Lower leg skin (tissue), 4 donors: ENCODE data around the gene DRD2. TPM values are rescaled to one million over a fixed set of nuclear protein-coding genes. Genes with fewer than 3 reads are reported as not detected.

Source experiments
- DNase-seq, 2 donors: peaks; one replicate each; pipeline ENCODE4 v3.0.0-alpha.2; 2019; ENCODE audit warnings: low spot score in 2 of 2
- H3K4me3 ChIP-seq: fragments of 200-600 bp; sonication (generic); 2 replicates; pipeline ENCODE4 v1.5.1; 2017; ENCODE audit warnings: mild to moderate bottlenecking, low read depth; ENCODE audit not compliant: poor library complexity, severe bottlenecking
- POLR2A ChIP-seq, 2 donors: fragments of 450-650 bp; IDR thresholded peaks; one replicate each; pipeline ENCODE4 v1.6.1; 2016 to 2017; ENCODE audit warnings: antibody characterized with exemption in 2 of 2, mild to moderate bottlenecking in 1 of 2, moderate library complexity in 1 of 2
- WGBS, 2 donors: methylation state at CpG; one replicate each; pipeline ENCODE4 v1.1.5; 2018; 5-methylcytosine and 5-hydroxymethylcytosine counted together
- intact Hi-C: fragments of 100-400 bp; cut with DNase I; formaldehyde crosslinking; loops from one replicate; pipeline ENCODE4 v1.15.0; 2023; ENCODE audit warnings: low total_unique reads
- total RNA-seq, 4 donors: library from RNA; depleted of rRNA; stranded (reverse); fragments of >200 nt; gene quantifications; one replicate each; pipeline ENCODE4 v1.1.0, GENCODE V29; 2016
- TF ChIP-seq, protein P1 (sequence below), 3 donors: fragments of 450-650 bp; IDR thresholded peaks; one replicate each; pipeline ENCODE4 v1.5.1; 2016; ENCODE audit warnings: antibody characterized with exemption in 3 of 3, mild to moderate bottlenecking in 3 of 3, moderate library complexity in 2 of 3

Gene DRD2
- total RNA-seq, 4 donors from 2014 or later, result 0.11 to 0.81 (median 0.22) TPM; not detected in 1

DNA sequence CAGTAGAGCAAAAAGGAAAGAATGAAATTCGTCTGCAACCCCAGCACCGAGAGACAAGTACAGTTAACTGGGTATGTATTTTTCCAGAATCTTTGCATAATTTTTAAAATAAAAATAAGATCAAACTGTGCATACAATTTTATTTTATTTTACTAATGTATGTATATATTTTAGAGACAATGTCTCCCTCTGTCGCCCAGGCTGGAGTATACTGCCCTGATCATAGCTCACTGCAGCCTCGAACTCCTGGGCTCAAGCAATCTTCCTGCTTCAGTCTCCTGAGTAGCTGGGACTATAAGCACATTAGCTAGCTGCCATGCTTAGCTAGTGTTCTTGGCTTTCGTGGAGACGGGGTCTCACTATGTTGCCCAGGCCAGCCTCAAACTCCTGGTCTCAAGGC lies 18.8 kb upstream of the DRD2 start:
- H3K4me3 ChIP-seq, result no peak overlapping the region
- DNase-seq, result no peak
- TF ChIP-seq POLR2A (IDR thresholded peaks at IDR 0.05), result no peak
- TF ChIP-seq, protein P1, sequence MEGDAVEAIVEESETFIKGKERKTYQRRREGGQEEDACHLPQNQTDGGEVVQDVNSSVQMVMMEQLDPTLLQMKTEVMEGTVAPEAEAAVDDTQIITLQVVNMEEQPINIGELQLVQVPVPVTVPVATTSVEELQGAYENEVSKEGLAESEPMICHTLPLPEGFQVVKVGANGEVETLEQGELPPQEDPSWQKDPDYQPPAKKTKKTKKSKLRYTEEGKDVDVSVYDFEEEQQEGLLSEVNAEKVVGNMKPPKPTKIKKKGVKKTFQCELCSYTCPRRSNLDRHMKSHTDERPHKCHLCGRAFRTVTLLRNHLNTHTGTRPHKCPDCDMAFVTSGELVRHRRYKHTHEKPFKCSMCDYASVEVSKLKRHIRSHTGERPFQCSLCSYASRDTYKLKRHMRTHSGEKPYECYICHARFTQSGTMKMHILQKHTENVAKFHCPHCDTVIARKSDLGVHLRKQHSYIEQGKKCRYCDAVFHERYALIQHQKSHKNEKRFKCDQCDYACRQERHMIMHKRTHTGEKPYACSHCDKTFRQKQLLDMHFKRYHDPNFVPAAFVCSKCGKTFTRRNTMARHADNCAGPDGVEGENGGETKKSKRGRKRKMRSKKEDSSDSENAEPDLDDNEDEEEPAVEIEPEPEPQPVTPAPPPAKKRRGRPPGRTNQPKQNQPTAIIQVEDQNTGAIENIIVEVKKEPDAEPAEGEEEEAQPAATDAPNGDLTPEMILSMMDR (IDR thresholded peaks at IDR 0.05), result no peak
- 75 to 83% methylated on average over 6 of the region's 6 CpGs for WGBS, 2 donors
- intact Hi-C loops, result no loop called here

DNA sequence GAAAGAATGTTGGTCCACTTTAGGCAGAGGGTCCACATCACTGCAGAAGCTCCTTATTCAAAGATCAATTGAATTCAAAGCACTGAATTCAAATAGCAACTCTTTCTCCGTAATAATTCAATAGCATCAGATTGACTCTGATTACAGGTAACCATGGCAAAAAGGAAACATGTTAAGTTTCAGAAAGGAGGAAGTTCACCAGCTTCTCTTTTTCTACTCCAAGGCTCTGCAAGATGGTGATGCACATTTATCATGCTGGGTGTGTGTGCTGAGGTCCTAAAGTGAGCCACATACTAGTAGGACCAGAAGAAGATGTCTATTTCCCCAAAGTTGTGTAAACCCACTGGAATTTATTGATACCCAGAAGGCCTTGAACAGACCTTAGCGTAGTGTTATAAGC lies 18.0 kb upstream of the DRD2 start:
- DNase-seq, result no peak
- TF ChIP-seq, protein P1 (IDR thresholded peaks at IDR 0.05), result no peak
- no peak for TF ChIP-seq POLR2A (IDR thresholded peaks at IDR 0.05)
- H3K4me3 ChIP-seq, result no peak overlapping the region
- 76 to 86% methylated on average over 2 of the region's 2 CpGs for WGBS, 2 donors
- intact Hi-C loops, result no loop called here

DNA sequence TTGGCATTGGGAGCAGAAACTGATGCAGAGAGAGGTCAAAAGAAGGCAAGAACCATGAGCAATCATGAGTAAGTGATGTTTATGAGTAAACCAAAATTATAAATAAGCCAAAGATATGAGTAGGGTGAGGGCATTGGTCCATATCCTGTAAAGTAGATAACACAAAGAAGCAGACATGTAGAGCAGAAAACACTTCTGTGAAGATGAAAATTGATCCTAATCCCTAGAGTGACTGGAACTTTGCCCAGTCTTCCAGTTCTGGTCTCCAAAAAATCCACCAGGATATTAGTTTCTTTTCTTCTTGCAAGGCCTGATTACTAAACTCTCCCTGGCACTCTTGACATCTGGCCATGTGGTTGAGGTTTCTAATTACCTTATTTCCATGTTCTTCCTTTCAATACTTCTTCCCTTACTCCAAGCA lies 13.7 kb upstream of the DRD2 start:
- intact Hi-C loops, result no loop called here
- no peak for DNase-seq
- H3K4me3 ChIP-seq, result no peak overlapping the region
- TF ChIP-seq, protein P1 (IDR thresholded peaks at IDR 0.05), result no peak
- TF ChIP-seq POLR2A (IDR thresholded peaks at IDR 0.05), result no peak

DNA sequence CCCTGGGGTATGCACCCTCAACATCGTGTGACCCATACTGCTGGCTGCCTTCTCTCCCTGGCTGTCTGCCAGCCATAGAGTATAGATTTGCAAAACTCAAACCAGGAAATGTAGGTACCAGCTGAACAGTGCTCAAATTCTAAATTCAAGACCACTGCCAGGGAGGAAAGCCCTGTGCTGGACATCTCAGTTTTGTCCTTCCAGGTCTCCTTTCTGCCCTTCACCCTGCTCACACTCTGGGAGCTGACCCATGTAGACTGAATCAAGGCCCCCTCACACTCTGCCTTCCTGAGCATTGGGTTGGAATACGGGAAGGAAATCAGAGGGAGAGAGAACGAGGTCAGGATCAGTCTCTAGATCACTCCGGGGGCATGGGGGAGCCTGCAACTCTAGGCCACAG lies 12.4 kb upstream of the DRD2 start:
- no peak overlapping the region for H3K4me3 ChIP-seq
- WGBS, 2 donors, result 80 to 81% methylated on average over 4 of the region's 4 CpGs
- DNase-seq, result no peak
- intact Hi-C loops, result no loop called here
- TF ChIP-seq, protein P1 (IDR thresholded peaks at IDR 0.05), result no peak
- no peak for TF ChIP-seq POLR2A (IDR thresholded peaks at IDR 0.05)

DNA sequence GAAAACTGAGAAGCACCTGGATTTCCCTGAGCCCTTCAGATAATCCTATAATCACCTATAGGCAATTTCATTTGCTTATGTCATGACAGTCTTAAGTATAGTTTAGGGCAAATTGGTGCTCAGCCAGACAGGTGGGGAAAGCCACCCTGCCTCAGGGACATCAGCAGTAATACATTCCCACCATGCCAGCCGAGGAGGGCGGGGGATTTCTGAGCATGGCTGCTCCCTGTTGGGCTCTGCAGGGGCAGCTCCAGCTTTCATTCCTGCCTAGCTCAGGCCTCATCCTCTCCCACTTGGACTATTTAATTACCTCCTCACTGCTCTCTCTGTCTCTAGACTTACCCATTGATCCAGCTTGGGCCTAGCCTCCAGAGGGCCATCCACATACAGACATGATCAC lies 9.0 kb upstream of the DRD2 start:
- WGBS, 2 donors, result 68 to 75% methylated on average over 2 of the region's 2 CpGs
- intact Hi-C loops, result no loop called here
- DNase-seq, result no peak
- TF ChIP-seq POLR2A (IDR thresholded peaks at IDR 0.05), result no peak
- TF ChIP-seq, protein P1 (IDR thresholded peaks at IDR 0.05), result no peak
- no peak overlapping the region for H3K4me3 ChIP-seq

DNA sequence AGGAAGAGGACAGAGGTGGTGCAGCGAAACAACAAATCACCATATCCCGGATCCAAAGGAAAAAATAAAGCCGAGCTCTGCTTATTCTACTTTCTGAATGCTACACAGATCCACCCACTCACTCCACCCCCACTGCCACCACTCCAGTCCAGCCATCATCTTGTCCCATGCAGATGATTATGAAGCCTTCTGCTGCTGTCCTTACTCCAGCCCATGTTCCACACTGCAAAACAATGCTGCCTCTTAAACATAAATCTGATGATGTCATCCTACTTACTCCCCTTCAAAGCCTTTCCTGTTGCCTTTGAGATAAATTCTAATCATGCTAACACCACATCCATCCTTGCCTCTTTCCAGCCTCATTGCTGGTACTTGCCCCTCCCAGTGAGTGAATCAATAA lies 6.5 kb upstream of the DRD2 start:
- no peak overlapping the region for H3K4me3 ChIP-seq
- intact Hi-C loops, result no loop called here
- 86 to 91% methylated on average over 3 of the region's 3 CpGs for WGBS, 2 donors
- no peak for DNase-seq
- no peak for TF ChIP-seq POLR2A (IDR thresholded peaks at IDR 0.05)
- TF ChIP-seq, protein P1 (IDR thresholded peaks at IDR 0.05), result no peak
